Cardiac fibroblast (primary cell): ENCODE results near the gene DNASE1L3.

Source experiments
- DNase-seq, 2 donors: peaks; one replicate each; pipeline versions ENCODE4 v3.0.0 to v3.0.0-alpha.2; 2010; ENCODE audit warnings: low read depth in 2 of 2
- H3K4me3 ChIP-seq, 2 donors: replicated peaks in 1 of 2; 1 replicate in 1 of 2; 2 replicates in 1 of 2; pipeline ENCODE4 v1.5.1; 2011; ENCODE audit warnings: low read depth in 2 of 2, low read length in 2 of 2, mild to moderate bottlenecking in 2 of 2, moderate library complexity in 1 of 2
- TF ChIP-seq, protein P1 (sequence below): IDR thresholded peaks from one replicate; pipeline ENCODE4 v1.5.1; 2011; ENCODE audit warnings: low read depth, mild to moderate bottlenecking, low read length, inconsistent platforms

The DNASE1L3 gene

DNA sequence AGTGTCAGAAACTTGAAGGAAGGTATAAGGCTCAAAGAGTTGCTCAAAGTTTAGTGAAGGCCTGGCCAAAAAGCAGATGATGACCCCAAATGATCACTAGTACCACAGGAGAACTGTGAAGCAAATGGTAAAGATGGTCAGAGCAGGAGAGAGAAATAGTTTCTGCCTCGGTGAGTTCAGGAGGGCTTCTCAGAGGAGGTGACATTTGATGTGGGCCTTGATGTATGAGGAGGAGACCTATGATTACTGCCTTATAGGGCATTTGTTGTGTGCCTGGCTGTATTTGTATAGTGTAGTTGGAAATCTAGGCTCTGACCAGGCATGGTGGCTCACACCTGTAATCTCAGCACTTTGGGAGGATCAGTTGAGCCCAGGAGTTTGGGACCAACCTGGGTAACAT, 50.4 kb downstream of the DNASE1L3 start:
- H3K4me3 ChIP-seq = no peak overlapping the region
- no peak for DNase-seq
- TF ChIP-seq, protein P1, sequence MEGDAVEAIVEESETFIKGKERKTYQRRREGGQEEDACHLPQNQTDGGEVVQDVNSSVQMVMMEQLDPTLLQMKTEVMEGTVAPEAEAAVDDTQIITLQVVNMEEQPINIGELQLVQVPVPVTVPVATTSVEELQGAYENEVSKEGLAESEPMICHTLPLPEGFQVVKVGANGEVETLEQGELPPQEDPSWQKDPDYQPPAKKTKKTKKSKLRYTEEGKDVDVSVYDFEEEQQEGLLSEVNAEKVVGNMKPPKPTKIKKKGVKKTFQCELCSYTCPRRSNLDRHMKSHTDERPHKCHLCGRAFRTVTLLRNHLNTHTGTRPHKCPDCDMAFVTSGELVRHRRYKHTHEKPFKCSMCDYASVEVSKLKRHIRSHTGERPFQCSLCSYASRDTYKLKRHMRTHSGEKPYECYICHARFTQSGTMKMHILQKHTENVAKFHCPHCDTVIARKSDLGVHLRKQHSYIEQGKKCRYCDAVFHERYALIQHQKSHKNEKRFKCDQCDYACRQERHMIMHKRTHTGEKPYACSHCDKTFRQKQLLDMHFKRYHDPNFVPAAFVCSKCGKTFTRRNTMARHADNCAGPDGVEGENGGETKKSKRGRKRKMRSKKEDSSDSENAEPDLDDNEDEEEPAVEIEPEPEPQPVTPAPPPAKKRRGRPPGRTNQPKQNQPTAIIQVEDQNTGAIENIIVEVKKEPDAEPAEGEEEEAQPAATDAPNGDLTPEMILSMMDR = no peak

DNA sequence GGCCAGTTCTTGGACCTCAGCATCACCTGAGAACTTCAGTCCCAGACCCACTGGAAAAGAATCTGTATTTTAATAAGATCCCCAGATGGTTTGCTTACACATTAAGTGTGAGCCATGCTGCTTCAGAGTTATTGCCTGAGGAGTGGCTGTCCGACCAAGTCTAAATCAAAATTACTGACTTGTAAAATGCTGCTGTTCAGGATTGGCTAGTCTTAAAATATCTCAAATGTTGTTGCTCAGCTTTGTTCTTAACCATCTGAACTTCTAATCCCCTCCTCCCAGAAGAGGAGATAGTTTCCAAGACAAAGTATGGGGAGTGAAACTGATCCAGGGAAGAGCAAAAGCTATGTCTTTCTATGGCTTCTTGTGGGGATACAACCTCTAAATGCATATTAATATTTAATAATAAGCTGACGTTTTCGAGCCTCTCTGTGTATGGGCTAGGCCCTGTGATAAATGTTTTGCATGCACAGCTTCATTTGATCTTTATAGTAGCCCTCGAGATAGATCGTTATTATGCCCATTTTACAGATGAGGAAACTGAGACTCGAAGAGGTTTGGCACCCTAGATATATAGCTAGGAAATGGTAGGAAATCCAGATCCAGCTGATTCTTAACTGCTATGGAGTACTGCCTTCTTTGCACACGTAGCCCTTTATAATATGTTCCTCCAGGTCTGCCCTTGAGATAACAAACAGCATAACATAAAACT, 52.2 kb downstream of the DNASE1L3 start:
- no peak for DNase-seq
- TF ChIP-seq, protein P1 = no peak
- H3K4me3 ChIP-seq = no peak overlapping the region

DNA sequence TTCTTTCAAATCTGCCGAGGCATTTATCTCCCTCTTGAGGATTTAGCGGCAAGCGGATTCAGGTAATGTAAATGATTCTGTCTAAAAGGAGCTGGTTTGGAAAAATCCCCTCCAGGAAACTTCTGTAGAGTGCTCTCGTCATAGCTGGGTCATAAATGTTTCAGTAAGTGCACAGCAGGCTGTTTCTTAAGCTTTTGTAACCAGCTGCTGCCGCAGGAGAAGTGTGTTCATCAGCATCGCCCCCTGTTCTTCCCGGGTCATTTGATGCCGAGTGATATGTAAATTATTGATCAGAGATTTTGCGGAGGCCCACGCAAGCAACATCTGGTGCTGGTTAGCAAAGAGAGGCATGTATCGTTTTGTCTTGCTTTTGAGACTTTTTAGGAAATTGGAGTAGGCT, 53.1 kb downstream of the DNASE1L3 start:
- DNase-seq = no peak
- H3K4me3 ChIP-seq = no peak overlapping the region
- TF ChIP-seq, protein P1 = no peak

DNA sequence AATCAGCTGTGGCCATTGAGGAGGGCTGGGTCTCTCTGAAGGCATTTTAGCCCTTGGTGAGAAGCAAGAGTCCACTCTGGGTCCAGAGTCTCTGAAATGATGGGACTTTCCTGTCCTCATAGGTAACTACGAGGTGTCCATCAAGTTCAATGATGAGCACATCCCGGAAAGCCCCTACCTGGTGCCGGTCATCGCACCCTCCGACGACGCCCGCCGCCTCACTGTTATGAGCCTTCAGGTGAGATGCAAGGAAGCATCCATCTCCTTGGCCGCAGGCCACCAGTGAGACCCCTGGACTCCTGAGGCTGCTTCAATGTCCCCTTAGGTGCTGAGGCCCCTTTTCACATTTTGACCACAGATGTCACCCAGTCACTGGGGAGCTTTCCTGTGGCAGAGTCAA, 54.9 kb downstream of the DNASE1L3 start:
- TF ChIP-seq, protein P1 = no peak
- no peak overlapping the region for H3K4me3 ChIP-seq
- DNase-seq = no peak

DNA sequence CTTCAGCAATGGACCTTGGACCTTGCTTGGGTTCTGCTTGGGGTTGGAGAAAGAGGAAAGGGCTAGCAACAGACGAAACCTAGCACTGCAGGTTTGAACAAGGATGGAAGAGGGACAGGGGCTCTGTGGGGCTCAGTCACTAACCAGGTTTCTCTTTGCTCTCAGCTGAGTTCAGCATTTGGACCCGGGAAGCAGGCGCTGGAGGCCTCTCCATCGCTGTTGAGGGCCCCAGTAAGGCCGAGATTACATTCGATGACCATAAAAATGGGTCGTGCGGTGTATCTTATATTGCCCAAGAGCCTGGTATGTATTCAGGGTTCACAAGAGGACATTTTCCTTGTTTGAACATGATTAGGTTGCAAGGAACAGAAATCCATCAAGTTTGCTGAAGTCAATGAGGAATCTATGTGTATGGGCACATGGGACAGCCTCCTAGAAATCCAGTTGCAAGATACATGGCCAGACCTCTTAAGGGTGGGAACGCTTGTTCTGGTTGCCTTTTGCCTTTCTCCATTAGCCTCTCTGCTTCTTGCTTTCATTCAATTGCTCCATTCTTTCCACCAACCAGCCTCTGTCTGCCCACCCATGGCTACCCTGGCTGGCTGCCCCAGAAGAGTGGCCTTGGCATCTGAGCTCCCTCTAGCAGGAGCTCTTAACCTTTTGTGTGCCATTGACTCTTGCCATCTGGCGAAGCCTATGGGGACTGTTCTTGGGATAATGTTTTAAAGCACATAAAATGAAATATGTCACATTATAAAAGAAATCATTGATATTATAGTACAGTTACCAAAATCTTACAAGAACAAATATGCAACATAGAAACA, 55.9 kb downstream of the DNASE1L3 start:
- no peak for DNase-seq
- TF ChIP-seq, protein P1 = no peak
- H3K4me3 ChIP-seq = no peak overlapping the region

DNA sequence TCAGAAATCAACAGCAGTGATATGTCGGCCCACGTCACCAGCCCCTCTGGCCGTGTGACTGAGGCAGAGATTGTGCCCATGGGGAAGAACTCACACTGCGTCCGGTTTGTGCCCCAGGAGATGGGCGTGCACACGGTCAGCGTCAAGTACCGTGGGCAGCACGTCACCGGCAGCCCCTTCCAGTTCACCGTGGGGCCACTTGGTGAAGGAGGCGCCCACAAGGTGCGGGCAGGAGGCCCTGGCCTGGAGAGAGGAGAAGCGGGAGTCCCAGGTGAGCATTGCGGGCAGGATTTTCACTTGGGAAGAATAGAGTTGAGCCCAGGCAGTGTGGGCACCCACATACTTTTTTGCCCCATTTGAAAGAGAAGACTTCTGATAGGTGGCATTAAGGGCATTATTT, 57.4 kb downstream of the DNASE1L3 start:
- DNase-seq = no peak
- no peak overlapping the region for H3K4me3 ChIP-seq
- TF ChIP-seq, protein P1 = no peak
